Measurements from ENCODE around the gene EDAR. TPM values are rescaled to one million over a fixed set of nuclear protein-coding genes. Genes with fewer than 3 reads are reported as not detected.

EDAR gene
- total RNA-seq: not detected in 2 replicates

GRCh38 chr2:108988796-108989713 lies at the start of gene EDAR:
Gene EDAR, minus strand, starts transcription at chr2:108989220. Its CDS starts 58,206 bp downstream, at chr2:108931014.

Other genes starting within 250 kb of the EDAR start
- 2.0 and 2.9 TPM in 2 replicates for gene CCDC138, start 202.4 kb downstream of the EDAR start, total RNA-seq
- gene SH3RF3, start 140.0 kb upstream of the EDAR start, total RNA-seq: 4.9 and 6.3 TPM in 2 replicates

Data from aortic smooth muscle cell (primary cell).